Upper lobe of left lung (tissue), 6 donors: ENCODE measurements around the gene HDAC5. TPM values are rescaled to one million over a fixed set of nuclear protein-coding genes. Genes with fewer than 3 reads are reported as not detected.
"Not testable (repeated sequence)": the region's sequence is repeated elsewhere in the genome, so short reads cannot be mapped to it uniquely, and the experiment has no call there.

Source experiments
- ATAC-seq, 2 donors: fragments of 200-7000 bp; cut with Tn5 transposase; one replicate each; pipeline ENCODE4 v1.9.1; 2022; ENCODE audit warnings: mild to moderate bottlenecking in 2 of 2, moderate library complexity in 2 of 2; ENCODE audit not compliant: low FRiP score in 2 of 2
- DNase-seq, 2 donors: peaks; one replicate each; pipeline ENCODE4 v3.0.0-alpha.2; 2019 to 2020
- H3K27ac ChIP-seq, 4 donors: fragments of 200-600 bp; sonication (generic); one replicate each; pipeline ENCODE4 v1.5.1; 2016 to 2019
- H3K27me3 ChIP-seq, 4 donors: fragments of 200-600 bp; sonication (generic); one replicate each; pipeline ENCODE4 v1.5.1; 2017 to 2019
- H3K36me3 ChIP-seq, 4 donors: fragments of 200-600 bp; sonication (generic); one replicate each; pipeline ENCODE4 v1.5.1; 2016 to 2019
- H3K4me1 ChIP-seq, 4 donors: fragments of 200-600 bp; sonication (generic); one replicate each; pipeline ENCODE4 v1.5.1; 2018 to 2019
- H3K4me3 ChIP-seq, 4 donors: fragments of 200-600 bp; sonication (generic); one replicate each; pipeline ENCODE4 v1.5.1; 2017 to 2019; ENCODE audit warnings: mild to moderate bottlenecking in 2 of 4, moderate library complexity in 1 of 4
- H3K9me3 ChIP-seq, 4 donors: fragments of 200-600 bp; sonication (generic); one replicate each; pipeline ENCODE4 v1.5.1; 2018 to 2019
- EP300 ChIP-seq, 4 donors: sonication (generic); formaldehyde crosslinking; IDR thresholded peaks; one replicate each; pipeline ENCODE4 v1.5.1; 2017; ENCODE audit warnings: antibody characterized with exemption in 4 of 4, control low read depth in 2 of 4
- POLR2A ChIP-seq, 4 donors: fragments of 450-650 bp; IDR thresholded peaks; one replicate each; pipeline ENCODE4 v1.5.1; 2016 to 2017; ENCODE audit warnings: antibody characterized with exemption in 4 of 4, mild to moderate bottlenecking in 2 of 4
- POLR2AphosphoS5 ChIP-seq, 2 donors: sonication (generic); formaldehyde crosslinking; IDR thresholded peaks; one replicate each; pipeline ENCODE4 v1.5.1; 2017; ENCODE audit warnings: antibody characterized with exemption in 2 of 2
- WGBS, 2 donors: methylation state at CpG; one replicate each; pipeline ENCODE4 v1.1.5; 2017 to 2018; 5-methylcytosine and 5-hydroxymethylcytosine counted together
- total RNA-seq, 6 donors: library from RNA; depleted of rRNA in 4 of 6; stranded (reverse); fragments of >200 nt in 4 of 6; gene quantifications; one replicate each; pipeline versions ENCODE4 v1.1.0 to v1.2.1, GENCODE V29; 2016 to 2021
- TF ChIP-seq, protein P1 (sequence below), 6 experiments: fragments of 450-650 bp in 4 of 6; fragments of 200-600 bp in 2 of 6; sonication (generic) in 2 of 6; IDR thresholded peaks; one replicate each; pipeline ENCODE4 v1.5.1; 2016 to 2019; ENCODE audit warnings: antibody characterized with exemption in 6 of 6
- donor health status: DM: no; HTN: no; CAD: no; lungs with moderate emphysema.
- donor health status: DM: no; HTN: yes; CAD: no; lungs with severe emphysema.

The HDAC5 gene
- total RNA-seq, 6 donors from 2014 or later: 59.9 to 138 (median 64.9) TPM

DNA sequence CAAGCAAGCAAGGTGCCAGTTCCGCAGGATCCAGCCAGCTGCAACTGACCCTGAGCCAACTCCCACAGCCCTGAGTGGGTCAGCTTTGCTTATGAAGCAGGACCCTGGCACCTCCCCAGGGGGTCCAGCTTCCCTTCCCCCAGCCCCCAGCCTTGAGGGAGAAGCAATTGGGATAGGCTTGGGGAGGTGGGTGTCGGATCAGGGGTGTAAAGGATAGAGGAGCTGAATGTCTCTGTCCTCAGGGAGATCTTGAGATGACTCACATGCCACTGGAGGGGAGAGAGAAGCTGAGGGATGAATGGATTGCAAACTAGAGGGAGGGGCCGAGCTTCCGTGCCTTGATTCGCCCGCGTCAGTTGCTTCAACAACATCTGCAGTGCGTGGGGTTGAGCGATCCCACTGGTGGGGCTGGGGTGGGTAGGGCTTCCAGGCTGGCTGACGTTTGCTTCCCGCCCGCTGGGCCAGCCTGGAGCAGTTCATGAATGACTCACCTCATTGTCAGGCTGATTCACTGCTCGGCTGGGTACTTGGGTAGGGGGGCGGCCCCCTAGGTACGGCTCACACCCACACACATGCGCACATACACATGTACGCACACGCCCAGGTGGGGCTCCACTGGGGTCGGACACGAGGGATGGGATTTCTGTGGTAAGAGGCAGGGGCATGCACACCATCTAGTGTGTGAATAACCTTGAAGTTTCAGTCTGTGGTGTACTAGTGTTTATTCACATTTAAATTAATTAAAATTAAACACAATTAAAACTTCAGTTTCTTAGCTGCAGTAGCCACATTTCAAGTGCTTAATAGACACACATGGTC is 14.7 kb upstream of the HDAC5 start:
- peaks cover 16 to 26% (median 17%) of the 10 kb centered on the region in 4 donors for H3K4me1 ChIP-seq
- H3K9me3 ChIP-seq: no peaks in the 10 kb centered on the region
- peak overlapping the region in 3 of 4 donors; percentile 10 to 67 (median 17) for H3K27ac ChIP-seq
- no peak overlapping the region for H3K4me3 ChIP-seq
- peak; percentile 78 to 84 for DNase-seq
- no peaks in the 10 kb centered on the region for H3K27me3 ChIP-seq
- ATAC-seq: peak; percentile 91 to 92
- peak in 1 of 4 donors; percentile 25 for TF ChIP-seq EP300 (IDR thresholded peaks at IDR 0.05)
- TF ChIP-seq, protein P1, sequence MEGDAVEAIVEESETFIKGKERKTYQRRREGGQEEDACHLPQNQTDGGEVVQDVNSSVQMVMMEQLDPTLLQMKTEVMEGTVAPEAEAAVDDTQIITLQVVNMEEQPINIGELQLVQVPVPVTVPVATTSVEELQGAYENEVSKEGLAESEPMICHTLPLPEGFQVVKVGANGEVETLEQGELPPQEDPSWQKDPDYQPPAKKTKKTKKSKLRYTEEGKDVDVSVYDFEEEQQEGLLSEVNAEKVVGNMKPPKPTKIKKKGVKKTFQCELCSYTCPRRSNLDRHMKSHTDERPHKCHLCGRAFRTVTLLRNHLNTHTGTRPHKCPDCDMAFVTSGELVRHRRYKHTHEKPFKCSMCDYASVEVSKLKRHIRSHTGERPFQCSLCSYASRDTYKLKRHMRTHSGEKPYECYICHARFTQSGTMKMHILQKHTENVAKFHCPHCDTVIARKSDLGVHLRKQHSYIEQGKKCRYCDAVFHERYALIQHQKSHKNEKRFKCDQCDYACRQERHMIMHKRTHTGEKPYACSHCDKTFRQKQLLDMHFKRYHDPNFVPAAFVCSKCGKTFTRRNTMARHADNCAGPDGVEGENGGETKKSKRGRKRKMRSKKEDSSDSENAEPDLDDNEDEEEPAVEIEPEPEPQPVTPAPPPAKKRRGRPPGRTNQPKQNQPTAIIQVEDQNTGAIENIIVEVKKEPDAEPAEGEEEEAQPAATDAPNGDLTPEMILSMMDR (IDR thresholded peaks at IDR 0.05): no peak
- peak; percentile 52 to 58 for TF ChIP-seq POLR2AphosphoS5 (IDR thresholded peaks at IDR 0.05)
- peak in 1 of 4 donors; percentile 14 for TF ChIP-seq POLR2A (IDR thresholded peaks at IDR 0.05)
- H3K36me3 ChIP-seq: no peaks in the 10 kb centered on the region
- WGBS, 2 donors: 8 to 23% methylated on average over 9 to 17 of the region's 20 CpGs

DNA sequence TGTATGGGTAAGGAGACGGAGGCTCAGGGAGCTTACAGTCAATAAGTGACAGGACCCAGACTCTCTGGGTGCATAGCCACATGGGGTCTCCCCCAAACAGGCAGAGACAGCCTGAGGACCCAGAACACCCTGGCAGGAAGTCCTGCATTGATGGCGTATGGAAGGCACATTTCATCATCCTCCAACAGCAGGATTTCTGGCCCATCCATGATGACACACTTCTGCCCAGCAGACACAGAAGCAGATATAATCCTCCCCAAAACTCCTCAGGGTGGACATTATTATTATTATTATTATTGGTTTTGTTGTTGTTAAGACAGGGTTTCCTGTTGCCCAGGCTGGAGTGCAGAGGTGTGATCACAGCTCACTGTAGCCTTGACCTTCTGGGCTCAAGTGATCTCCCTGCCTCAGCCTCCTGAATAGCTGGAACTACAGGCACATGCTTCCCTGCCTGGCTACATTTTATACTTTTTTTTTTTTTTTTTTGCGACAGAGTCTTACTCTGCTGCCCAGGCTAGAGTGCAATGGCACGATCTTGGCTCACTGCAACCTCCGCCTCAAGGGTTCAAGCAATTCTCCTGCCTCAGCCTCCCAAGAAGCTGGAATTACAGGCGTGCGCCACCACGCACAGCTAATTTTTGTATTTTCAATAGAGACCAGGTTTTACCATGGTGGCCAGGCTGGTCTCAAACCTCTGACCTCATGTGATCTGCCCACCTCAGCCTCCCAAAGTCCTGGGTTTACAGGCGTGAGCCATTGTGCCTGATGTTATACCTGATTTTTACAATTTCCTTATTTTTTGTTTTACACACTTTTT is 11.5 kb upstream of the HDAC5 start:
- H3K4me1 ChIP-seq: peaks cover 8 to 13% (median 11%) of the 10 kb centered on the region in 4 donors
- H3K27ac ChIP-seq: no peak overlapping the region
- no peak for DNase-seq
- TF ChIP-seq EP300 (IDR thresholded peaks at IDR 0.05): no peak
- TF ChIP-seq POLR2A (IDR thresholded peaks at IDR 0.05): no peak
- TF ChIP-seq, protein P1 (IDR thresholded peaks at IDR 0.05): no peak
- TF ChIP-seq POLR2AphosphoS5 (IDR thresholded peaks at IDR 0.05): no peak
- H3K27me3 ChIP-seq: no peaks in the 10 kb centered on the region
- no peaks in the 10 kb centered on the region for H3K36me3 ChIP-seq
- H3K9me3 ChIP-seq: no peaks in the 10 kb centered on the region
- H3K4me3 ChIP-seq: no peak overlapping the region
- WGBS, 2 donors: 92 to 97% methylated on average over 9 of the region's 9 CpGs
- ATAC-seq: no peak

DNA sequence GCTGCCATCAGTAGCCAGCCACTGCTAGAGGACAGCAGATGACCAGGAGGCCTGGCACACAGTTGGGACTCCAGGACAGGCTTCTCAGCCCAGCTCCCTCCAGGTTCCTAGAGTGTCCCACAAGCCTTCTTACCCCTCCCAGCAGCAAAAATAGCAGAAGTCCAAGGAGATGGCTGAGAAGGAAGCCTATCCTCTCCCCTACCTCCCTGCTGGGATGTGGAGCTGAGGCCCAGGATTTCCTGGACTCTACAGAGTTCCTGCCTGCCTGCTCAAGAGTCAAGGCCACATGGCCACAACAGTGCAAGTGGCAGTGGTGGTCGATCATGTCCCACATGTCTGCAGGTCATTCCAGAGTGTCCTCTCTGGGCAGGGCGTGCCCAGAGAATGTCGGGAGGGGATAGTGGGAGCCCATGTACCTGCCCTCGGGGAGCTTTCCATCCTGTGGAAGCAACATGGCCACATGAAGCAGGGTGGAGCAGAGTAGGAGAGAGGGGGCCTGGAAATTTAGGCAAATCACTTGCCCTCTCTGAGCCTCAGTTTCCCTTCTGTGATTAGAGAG is 10.6 kb upstream of the HDAC5 start:
- TF ChIP-seq EP300 (IDR thresholded peaks at IDR 0.05) (no peak), POLR2A (IDR thresholded peaks at IDR 0.05) (no peak), POLR2AphosphoS5 (IDR thresholded peaks at IDR 0.05) (no peak)
- Histone ChIP-seq H3K9me3 (no peaks in the 10 kb centered on the region), H3K4me3 (no peak overlapping the region), H3K36me3 (no peaks in the 10 kb centered on the region), H3K4me1 (peaks cover 8 to 13% (median 11%) of the 10 kb centered on the region in 4 donors), H3K27me3 (no peaks in the 10 kb centered on the region), H3K27ac (no peak overlapping the region)
- no peak for ATAC-seq
- no peak for DNase-seq
- WGBS, 2 donors: 90 to 91% methylated on average over 3 to 4 of the region's 4 CpGs

DNA sequence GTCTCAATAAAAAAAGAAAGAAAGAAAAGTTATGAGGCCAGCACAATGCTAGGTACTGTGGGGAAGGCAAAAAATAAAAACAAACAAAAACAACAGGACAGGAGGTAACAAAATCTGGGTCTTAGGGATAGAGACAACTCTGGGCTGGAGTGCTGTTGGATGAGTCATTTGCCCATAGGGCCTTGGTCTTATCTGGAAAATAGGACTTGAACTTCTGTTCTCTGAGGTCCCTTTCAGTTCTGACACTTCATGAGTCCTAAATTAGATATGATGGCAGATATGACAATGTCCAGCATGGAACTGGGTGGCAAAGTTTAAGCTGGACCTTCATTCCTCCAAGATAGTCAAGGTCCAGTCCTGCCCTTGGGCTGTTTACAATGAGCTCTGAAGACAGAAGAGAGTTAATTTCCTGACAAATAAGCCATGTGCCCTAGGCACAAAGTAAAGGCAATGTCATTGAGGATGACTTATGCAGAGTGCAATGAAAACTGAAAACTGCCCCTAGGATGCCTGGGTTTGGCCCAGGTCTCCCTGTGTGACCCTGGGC is 8.9 kb upstream of the HDAC5 start:
- TF ChIP-seq, protein P1 (IDR thresholded peaks at IDR 0.05): no peak
- TF ChIP-seq EP300 (IDR thresholded peaks at IDR 0.05): no peak
- no peak for TF ChIP-seq POLR2AphosphoS5 (IDR thresholded peaks at IDR 0.05)
- no peak for TF ChIP-seq POLR2A (IDR thresholded peaks at IDR 0.05)
- no peaks in the 10 kb centered on the region for H3K36me3 ChIP-seq
- H3K4me1 ChIP-seq: peaks cover 0 to under 1% (median 0%) of the 10 kb centered on the region in 4 donors
- H3K27ac ChIP-seq: no peak overlapping the region
- H3K27me3 ChIP-seq: no peaks in the 10 kb centered on the region
- no peak for ATAC-seq
- H3K9me3 ChIP-seq: no peaks in the 10 kb centered on the region
- H3K4me3 ChIP-seq: no peak overlapping the region
- no peak for DNase-seq

DNA sequence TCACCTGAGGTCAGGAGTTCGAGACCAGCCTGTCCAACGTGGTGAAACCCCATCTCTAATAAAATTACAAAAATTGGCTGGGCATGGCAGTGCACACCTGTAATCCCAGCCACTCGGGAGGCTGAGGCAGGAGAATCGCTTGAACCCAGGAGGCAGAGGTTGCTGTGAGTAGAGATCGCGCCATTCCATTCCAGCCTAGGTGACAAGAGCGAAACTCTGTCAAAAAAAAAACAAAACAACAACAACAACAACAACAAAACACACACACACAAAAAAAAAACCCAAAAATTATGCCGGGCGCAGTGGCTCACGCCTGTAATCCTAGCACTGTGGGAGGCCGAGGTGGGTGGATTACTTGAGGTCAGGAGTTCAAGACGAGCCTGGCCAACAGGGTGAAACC is 7.9 kb upstream of the HDAC5 start:
- not testable (repeated sequence) for DNase-seq, H3K27ac ChIP-seq, ATAC-seq, H3K4me3 ChIP-seq, H3K27me3 ChIP-seq, H3K36me3 ChIP-seq, H3K9me3 ChIP-seq, H3K4me1 ChIP-seq
- WGBS, 2 donors: 93 to 94% methylated on average over 12 of the region's 12 CpGs
